D721Med (cell line): ENCODE data around the gene RNF125.

Experiments used
- DNase-seq: peaks from one replicate; pipeline ENCODE4 v3.0.0; 2011; ENCODE audit warnings: low spot score; ENCODE audit not compliant: insufficient read length
- FAIRE-seq: peaks from 2 replicates; lab custom pipeline; 2011; peaks lifted over from hg19 to GRCh38; lab: Jason Lieb, UNC
- CTCF ChIP-seq: IDR thresholded peaks from 2 replicates; pipeline ENCODE4 v1.5.1; 2012; ENCODE audit warnings: mild to moderate bottlenecking, control low read depth; ENCODE audit not compliant: insufficient read depth; ENCODE audit errors: missing control alignments

The RNF125 gene

DNA sequence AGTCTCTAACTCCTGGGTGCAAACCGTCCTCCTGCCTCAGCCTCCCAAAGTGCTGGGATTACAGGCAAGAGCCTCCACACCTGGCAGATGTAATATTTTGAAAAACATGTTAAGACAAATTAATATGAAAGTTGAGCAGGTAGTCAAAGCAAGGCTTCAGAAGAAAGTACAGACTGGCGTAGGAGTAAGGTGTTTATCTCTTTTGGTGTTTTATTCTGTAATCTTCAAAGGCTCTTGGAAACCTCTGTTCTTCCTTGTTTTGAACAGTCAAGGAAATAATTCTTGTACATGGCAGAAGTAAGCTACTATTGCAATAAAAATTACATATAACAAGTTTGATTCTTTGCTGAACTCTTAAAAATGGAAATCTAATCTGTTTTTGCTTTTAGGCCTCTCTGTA, 78.3 kb downstream of the RNF125 start:
- no peak for TF ChIP-seq CTCF
- FAIRE-seq (no peak), DNase-seq (no peak)

GRCh38 chr18:32104516-32104915, 85.9 kb downstream of the RNF125 start:
- DNase-seq (no peak), FAIRE-seq (no peak)
- no peak for TF ChIP-seq CTCF

- FAIRE-seq: no peak
Observed at GRCh38 chr18:32110005-32110404, 91.4 kb downstream of the RNF125 start.

GRCh38 chr18:32111706-32112105, 93.1 kb downstream of the RNF125 start:
- DNase-seq (no peak), FAIRE-seq (peak; percentile 56)
- no peak for TF ChIP-seq CTCF

More at GRCh38 chr18:32110005-32110404, 91.4 kb downstream of the RNF125 start:
- no peak for TF ChIP-seq CTCF
- DNase-seq: no peak

GRCh38 chr18:32112826-32113225, 94.2 kb downstream of the RNF125 start:
- DNase-seq: no peak
- FAIRE-seq: no peak
- no peak for TF ChIP-seq CTCF

GRCh38 chr18:32114293-32114942, 95.8 kb downstream of the RNF125 start:
- TF ChIP-seq CTCF: no peak

DNA sequence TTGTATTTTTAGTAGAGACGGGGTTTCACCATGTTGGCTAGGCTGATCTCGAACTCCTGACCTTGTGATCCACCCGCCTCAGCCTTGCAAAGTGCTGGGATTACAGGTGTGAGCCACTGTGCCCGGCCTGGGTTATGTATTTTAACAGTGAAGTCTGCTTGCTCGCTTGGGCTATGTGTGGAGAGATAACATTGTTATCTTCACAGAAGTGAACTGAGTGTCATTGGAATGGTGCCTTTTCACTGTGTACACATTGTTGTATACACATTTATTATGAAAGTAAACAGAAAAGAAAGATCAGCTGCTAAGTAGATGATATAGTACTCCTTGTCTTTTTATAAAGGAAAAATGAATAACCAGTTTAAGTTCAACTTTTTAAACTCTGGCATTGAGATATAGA, 103.4 kb downstream of the RNF125 start:
- peak; percentile 21 for FAIRE-seq
- no peak for TF ChIP-seq CTCF
- no peak for DNase-seq

More at GRCh38 chr18:32114293-32114942, 95.8 kb downstream of the RNF125 start:
- peak; percentile 85 for FAIRE-seq
- no peak for DNase-seq
